ENCODE data around the gene RGS6.

The RGS6 gene

DNA sequence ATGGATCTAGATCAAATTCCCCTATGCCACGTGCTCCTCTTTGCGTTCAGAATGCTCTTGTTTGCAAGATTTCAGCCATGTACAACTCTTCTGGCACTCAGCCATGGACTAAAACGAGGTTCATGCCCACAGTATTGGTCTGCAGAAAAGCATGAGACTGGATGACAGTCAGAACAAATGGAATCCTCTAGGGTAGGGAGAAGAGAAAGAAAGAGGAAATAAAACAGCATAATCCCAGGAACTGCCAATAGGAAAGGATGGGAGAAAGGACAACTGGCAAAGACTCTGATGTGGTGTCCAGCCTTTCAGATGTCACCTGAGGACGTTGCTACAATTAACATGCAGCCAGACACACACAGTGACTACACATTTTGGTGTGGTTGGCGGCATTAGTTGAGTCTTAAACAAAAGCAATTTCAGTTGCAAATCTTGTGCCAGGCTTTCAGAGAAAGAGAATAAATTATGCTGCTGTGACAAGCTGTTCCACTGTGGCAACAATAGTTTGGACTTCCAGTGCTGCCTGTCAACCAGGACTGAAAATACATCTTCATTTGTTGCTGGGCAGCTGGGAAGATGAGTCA is 338.0 kb downstream of the RGS6 start:
- Histone ChIP-seq H3K27ac (no peak overlapping the region), H3K36me3 (no peaks in the 10 kb centered on the region), H3K4me1 (no peaks in the 10 kb centered on the region), H3K27me3 (no peaks in the 10 kb centered on the region), H3K4me3 (no peak overlapping the region), H3K9me3 (no peaks in the 10 kb centered on the region)
- TF ChIP-seq, protein P1, sequence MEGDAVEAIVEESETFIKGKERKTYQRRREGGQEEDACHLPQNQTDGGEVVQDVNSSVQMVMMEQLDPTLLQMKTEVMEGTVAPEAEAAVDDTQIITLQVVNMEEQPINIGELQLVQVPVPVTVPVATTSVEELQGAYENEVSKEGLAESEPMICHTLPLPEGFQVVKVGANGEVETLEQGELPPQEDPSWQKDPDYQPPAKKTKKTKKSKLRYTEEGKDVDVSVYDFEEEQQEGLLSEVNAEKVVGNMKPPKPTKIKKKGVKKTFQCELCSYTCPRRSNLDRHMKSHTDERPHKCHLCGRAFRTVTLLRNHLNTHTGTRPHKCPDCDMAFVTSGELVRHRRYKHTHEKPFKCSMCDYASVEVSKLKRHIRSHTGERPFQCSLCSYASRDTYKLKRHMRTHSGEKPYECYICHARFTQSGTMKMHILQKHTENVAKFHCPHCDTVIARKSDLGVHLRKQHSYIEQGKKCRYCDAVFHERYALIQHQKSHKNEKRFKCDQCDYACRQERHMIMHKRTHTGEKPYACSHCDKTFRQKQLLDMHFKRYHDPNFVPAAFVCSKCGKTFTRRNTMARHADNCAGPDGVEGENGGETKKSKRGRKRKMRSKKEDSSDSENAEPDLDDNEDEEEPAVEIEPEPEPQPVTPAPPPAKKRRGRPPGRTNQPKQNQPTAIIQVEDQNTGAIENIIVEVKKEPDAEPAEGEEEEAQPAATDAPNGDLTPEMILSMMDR (IDR thresholded peaks at IDR 0.05) = no peak
- DNase-seq = no peak
- intact Hi-C loops (cut with DNase I; ENCODE audit: low total_unique reads) = no loop called here

DNA sequence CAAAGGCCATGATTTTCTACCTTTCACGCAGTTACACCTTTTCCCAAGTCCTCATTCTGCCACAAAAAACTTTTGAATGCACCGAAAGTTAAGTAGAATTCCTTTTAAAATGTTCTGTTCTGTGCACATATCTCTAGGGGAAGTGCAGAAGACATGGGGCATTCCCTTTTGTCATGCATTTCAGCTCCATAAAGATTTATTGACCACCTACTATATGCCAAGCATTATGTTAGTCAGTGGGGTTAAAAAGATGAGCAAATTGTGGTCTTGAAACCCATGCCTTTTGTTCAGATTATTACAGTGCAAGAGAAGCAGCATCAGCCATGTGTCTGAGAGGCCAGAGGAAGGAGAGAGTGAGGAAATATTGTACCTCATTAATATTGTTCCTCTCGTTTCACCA is 338.5 kb downstream of the RGS6 start:
- H3K27me3 ChIP-seq = no peaks in the 10 kb centered on the region
- intact Hi-C loops (cut with DNase I; ENCODE audit: low total_unique reads) = no loop called here
- TF ChIP-seq, protein P1 (IDR thresholded peaks at IDR 0.05) = no peak

DNA sequence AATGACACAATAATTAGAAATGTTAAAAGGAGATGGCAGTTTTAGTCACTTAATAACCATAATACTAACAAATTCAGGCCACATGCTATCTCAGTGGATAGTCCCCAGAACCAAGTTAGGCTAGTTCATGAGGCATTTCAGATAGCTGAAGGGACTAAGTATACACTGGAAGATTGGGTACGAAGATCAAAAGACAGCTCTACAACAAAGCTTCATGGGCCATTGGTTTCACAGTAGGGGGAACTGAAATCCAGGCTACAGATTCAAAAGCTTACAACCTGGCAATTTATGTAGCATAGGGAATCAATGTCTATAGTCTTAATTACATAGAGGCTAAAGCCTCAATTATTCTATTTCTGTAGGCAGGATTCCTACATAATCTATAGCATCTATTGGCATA is 343.0 kb downstream of the RGS6 start:
- intact Hi-C loops (cut with DNase I; ENCODE audit: low total_unique reads) = no loop called here
- Histone ChIP-seq H3K9me3 (no peaks in the 10 kb centered on the region), H3K27ac (no peak overlapping the region), H3K36me3 (no peaks in the 10 kb centered on the region), H3K27me3 (no peaks in the 10 kb centered on the region), H3K4me3 (no peak overlapping the region), H3K4me1 (no peaks in the 10 kb centered on the region)
- TF ChIP-seq, protein P1 (IDR thresholded peaks at IDR 0.05) = no peak
- DNase-seq = no peak

More for the DNA sequence above, 338.5 kb downstream of the RGS6 start:
- no peaks in the 10 kb centered on the region for H3K36me3 ChIP-seq
- no peak overlapping the region for H3K4me3 ChIP-seq
- H3K9me3 ChIP-seq = no peaks in the 10 kb centered on the region
- H3K27ac ChIP-seq = no peak overlapping the region
- H3K4me1 ChIP-seq = no peaks in the 10 kb centered on the region
- no peak for DNase-seq

DNA sequence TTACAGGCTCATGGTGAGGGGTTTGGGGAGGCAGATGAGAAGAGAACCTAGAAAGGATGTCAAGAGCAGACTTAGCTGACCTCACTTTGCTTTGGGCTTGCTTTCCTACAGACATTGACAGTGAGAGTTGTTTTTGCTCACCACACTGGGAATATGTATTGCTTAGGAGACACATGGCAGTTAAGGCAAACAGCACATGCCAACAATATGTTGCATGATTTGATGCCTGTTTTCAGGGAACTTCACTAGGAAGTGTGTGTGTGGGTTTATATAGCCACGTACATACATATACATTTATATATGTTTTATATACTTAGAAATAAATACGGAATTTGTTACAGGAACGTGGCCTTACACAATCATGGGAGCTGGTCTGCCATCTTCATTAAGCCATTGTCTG is 346.1 kb downstream of the RGS6 start:
- TF ChIP-seq, protein P1 (IDR thresholded peaks at IDR 0.05) = no peak
- H3K27ac ChIP-seq = no peak overlapping the region
- intact Hi-C loops (cut with DNase I; ENCODE audit: low total_unique reads) = no loop called here
- H3K4me3 ChIP-seq = no peak overlapping the region
- no peaks in the 10 kb centered on the region for H3K4me1 ChIP-seq
- DNase-seq = no peak
- H3K27me3 ChIP-seq = no peaks in the 10 kb centered on the region
- H3K9me3 ChIP-seq = no peaks in the 10 kb centered on the region
- no peaks in the 10 kb centered on the region for H3K36me3 ChIP-seq

DNA sequence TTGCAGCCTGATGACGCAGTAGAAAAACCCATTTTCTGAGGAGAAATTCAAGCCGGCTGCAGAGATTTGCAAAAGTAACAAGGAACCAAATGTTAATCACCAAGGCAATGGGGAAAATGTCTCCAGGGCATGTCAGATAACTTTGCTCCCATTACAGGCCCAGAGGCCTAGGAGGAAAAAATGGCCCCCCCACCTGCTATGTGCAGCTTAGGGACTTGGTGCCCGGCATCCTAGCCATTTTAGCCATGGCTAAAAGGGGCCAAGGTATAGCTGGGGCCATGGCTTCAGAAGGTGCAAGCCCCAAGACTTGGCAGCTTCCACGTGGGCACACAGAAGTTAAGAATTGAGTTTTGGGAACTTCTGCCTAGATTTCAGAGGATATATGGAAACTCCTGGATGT is 351.9 kb downstream of the RGS6 start:
- Histone ChIP-seq H3K4me3 (no peak overlapping the region), H3K4me1 (no peaks in the 10 kb centered on the region), H3K27me3 (no peaks in the 10 kb centered on the region), H3K36me3 (no peaks in the 10 kb centered on the region), H3K9me3 (peaks cover 0 to 22% (median 0%) of the 10 kb centered on the region in 3 donors), H3K27ac (no peak overlapping the region)
- no peak for DNase-seq
- intact Hi-C loops (cut with DNase I; ENCODE audit: low total_unique reads) = no loop called here
- TF ChIP-seq, protein P1 (IDR thresholded peaks at IDR 0.05) = no peak

DNA sequence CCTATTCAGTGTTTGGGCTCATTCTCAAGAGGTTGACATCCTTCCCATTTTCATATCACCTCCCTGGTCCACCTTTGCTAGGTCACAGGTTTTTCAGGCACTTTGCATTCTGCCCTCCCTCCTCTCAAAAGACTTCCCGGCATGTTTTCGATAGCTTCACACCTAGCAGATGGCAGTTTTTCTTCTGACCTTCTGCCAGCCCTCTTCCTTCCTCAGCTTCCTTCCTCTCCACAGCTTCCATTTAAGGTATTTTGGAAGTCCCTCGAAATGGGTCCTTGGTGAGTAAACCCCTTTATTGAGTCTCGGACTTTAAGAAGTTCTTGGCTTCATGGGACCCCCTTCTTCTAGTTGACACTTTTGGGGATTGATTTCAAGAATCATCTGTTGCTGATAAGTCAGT is 358.0 kb downstream of the RGS6 start:
- Histone ChIP-seq H3K4me3 (no peak overlapping the region), H3K4me1 (no peaks in the 10 kb centered on the region), H3K36me3 (no peaks in the 10 kb centered on the region), H3K9me3 (peaks cover 0 to 6% (median 0%) of the 10 kb centered on the region in 3 donors), H3K27ac (no peak overlapping the region), H3K27me3 (no peaks in the 10 kb centered on the region)
- TF ChIP-seq, protein P1 (IDR thresholded peaks at IDR 0.05) = no peak
- intact Hi-C loops (cut with DNase I; ENCODE audit: low total_unique reads) = loop anchor here (5.0 to 10.0 kb wide), 2 partner anchors 358 to 1145 kb away; partner anchors contain the start of gene RGS6
- DNase-seq = no peak
